Muscle layer of colon (tissue), 2 donors: ENCODE measurements around the gene TMEM170A.
"Not testable (repeated sequence)": the region's sequence is repeated elsewhere in the genome, so short reads cannot be mapped to it uniquely, and the experiment has no call there.

Source experiments
- H3K27ac ChIP-seq: one replicate; pipeline ENCODE4 v1.7.0; 2013; ENCODE audit warnings: low read depth, mild to moderate bottlenecking, low read length, moderate library complexity
- H3K27me3 ChIP-seq, 2 donors: one replicate each; pipeline ENCODE4 v1.7.0; 2013; ENCODE audit warnings: low read length in 2 of 2, mild to moderate bottlenecking in 2 of 2; ENCODE audit not compliant: insufficient read depth in 2 of 2, control insufficient read depth in 1 of 2
- H3K36me3 ChIP-seq: one replicate; pipeline ENCODE4 v1.7.0; 2013; ENCODE audit warnings: mild to moderate bottlenecking, low read length; ENCODE audit not compliant: insufficient read depth
- H3K4me1 ChIP-seq: one replicate; pipeline ENCODE4 v1.7.0; 2013; ENCODE audit warnings: mild to moderate bottlenecking, low read length; ENCODE audit not compliant: insufficient read depth
- H3K4me3 ChIP-seq, 2 donors: one replicate each; pipeline ENCODE4 v1.7.0; 2013; ENCODE audit warnings: low read length in 2 of 2, low read depth in 1 of 2, mild to moderate bottlenecking in 1 of 2, moderate library complexity in 1 of 2
- H3K9ac ChIP-seq: one replicate; pipeline ENCODE4 v1.7.0; 2013; ENCODE audit warnings: low read length
- H3K9me3 ChIP-seq: one replicate; pipeline ENCODE4 v1.7.0; 2013; ENCODE audit warnings: mild to moderate bottlenecking, low read length
- donor health status: abdominal sarcoma.
- donor health status: Adenocarcinoma of cecum.

The TMEM170A gene

DNA sequence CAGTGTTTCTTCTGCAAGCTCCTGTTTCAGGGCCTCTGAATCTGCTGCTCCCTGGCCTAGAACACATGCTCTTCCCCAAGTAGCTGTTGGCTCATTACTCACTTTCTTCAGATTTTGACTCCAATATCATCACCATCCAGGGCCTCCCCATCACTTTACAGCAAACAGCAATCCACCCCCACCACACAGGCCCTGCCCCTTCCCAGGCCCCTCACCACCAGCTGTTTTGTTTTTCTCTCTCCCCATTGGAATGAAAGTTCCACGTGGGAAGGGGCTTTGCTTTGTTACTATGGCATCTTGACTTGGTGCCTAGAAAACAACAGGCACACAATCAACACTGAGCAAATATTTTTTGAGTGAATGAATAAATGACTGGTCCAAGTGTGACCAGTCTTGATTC is 4.0 kb downstream of the TMEM170A start:
- Histone ChIP-seq H3K27me3 (no peaks in the 10 kb centered on the region), H3K9me3 (no peaks in the 10 kb centered on the region), H3K9ac (no peak overlapping the region), H3K4me3 (no peak overlapping the region), H3K4me1 (peaks cover 5% of the 10 kb centered on the region), H3K27ac (no peak overlapping the region), H3K36me3 (no peaks in the 10 kb centered on the region)

DNA sequence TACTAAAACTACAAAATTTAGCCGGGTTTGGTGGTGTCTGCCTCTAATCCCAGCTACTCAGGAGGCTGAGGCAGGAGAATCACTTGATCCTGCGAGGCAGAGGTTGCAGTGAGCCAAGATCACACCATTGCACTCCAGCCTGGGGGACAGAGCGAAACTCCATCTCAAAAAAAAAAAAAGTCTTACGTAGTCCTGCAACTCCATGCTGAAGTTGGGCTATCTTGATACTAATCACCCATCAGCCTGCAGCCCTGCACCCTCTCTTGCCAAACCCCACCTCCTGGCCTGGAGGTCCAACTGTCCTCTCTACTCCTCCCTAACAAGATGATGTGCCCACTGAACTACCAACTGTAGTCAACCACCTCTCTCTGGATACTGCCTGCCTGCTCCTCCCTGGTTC is 4.8 kb downstream of the TMEM170A start:
- no peaks in the 10 kb centered on the region for H3K9me3 ChIP-seq
- H3K27me3 ChIP-seq, result no peaks in the 10 kb centered on the region
- no peak overlapping the region for H3K9ac ChIP-seq
- H3K4me3 ChIP-seq, result no peak overlapping the region
- H3K4me1 ChIP-seq, result peaks cover 5% of the 10 kb centered on the region
- H3K36me3 ChIP-seq, result no peaks in the 10 kb centered on the region
- H3K27ac ChIP-seq, result no peak overlapping the region

DNA sequence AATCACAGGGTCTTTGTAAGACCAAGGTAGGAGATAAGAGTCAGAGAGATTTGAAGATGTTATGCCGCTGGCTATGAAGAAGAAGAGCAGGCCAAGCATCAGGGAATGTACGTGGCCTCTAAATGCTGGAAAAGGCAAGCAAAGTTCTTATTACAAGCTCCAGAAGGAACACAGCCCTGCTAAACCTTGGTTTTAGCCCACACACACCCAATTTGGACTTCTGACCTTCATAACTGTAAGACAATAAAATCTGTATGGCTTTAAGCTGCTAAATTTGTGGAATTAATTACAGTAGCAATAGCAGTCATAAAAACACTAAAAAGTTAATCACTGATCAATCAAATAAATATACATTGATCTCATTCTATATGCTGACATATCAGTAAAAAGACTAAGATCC is 6.0 kb downstream of the TMEM170A start:
- no peak overlapping the region for H3K9ac ChIP-seq
- H3K27ac ChIP-seq, result no peak overlapping the region
- H3K9me3 ChIP-seq, result no peaks in the 10 kb centered on the region
- peaks cover 5% of the 10 kb centered on the region for H3K4me1 ChIP-seq
- H3K4me3 ChIP-seq, result no peak overlapping the region
- H3K36me3 ChIP-seq, result no peaks in the 10 kb centered on the region
- no peaks in the 10 kb centered on the region for H3K27me3 ChIP-seq

DNA sequence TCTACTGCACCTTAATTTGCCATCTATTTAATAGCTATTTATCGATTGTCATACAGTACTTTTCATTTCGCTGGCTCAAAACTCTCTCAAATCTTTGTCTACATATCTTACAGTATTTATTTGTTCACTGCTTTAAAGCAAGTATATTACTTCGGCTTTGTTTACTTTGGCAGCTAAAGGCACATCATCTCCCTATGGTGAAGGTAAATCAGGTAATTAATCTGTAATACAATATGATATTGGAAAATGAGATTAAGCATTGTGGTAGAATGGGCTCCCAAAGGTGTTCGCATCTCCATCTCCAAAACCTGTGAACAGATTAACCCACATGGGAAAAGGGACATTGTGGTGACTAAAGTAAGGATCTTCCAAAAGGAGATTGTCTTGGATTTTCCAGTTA is 6.5 kb downstream of the TMEM170A start:
- Histone ChIP-seq H3K27me3 (no peaks in the 10 kb centered on the region), H3K36me3 (no peaks in the 10 kb centered on the region), H3K4me3 (no peak overlapping the region), H3K9ac (no peak overlapping the region), H3K9me3 (no peaks in the 10 kb centered on the region), H3K4me1 (peaks cover 5% of the 10 kb centered on the region), H3K27ac (no peak overlapping the region)

DNA sequence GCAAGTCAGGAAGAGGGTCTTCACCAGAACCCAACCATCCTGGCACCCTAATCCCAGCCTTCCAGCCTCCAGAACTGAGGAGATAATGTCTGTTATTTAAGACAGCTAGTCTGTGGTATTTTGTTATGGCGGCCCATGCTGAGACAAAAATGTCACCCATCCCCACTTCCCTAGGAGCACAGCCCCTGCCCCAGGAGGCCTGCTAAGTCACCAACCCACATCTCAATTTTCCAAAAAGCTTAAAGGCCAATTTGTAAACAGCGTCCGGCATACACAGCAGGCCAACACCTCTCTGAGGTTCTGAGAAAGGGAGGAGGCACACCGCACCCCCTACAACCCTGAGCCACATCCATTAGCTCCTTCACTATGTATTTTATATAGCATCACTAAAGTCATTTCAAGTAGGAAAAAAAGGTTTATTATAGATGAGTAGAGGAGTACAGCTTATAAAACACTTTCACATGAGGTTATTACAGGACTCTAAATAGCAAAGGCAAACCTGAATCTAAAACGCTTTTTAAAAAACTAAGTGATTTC is 6.9 kb downstream of the TMEM170A start:
- Histone ChIP-seq H3K9me3 (no peaks in the 10 kb centered on the region), H3K4me3 (no peak overlapping the region), H3K36me3 (no peaks in the 10 kb centered on the region), H3K27me3 (no peaks in the 10 kb centered on the region), H3K4me1 (peaks cover 5% of the 10 kb centered on the region), H3K9ac (no peak overlapping the region), H3K27ac (no peak overlapping the region)

DNA sequence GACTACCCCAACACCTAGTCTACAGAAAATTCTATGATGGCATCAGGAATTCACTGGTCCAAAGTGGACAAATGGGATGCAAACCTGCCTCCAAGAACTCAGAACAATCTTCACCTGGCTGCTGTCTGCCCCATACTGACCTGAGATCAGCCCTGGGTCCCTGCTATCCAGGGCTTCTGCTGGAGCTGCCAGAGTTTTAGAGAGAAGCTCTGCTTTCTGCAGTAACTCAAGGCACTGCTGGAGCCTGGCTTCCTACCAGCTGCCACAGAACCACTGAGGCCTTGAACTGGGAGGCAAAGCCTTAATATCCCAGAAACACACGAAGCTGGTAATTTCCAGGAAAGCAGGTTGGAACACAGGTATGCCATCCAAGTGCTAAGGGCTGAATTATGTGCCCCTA is 7.5 kb downstream of the TMEM170A start:
- peaks cover 5% of the 10 kb centered on the region for H3K4me1 ChIP-seq
- no peaks in the 10 kb centered on the region for H3K9me3 ChIP-seq
- H3K9ac ChIP-seq, result no peak overlapping the region
- H3K36me3 ChIP-seq, result no peaks in the 10 kb centered on the region
- no peak overlapping the region for H3K4me3 ChIP-seq
- no peaks in the 10 kb centered on the region for H3K27me3 ChIP-seq
- no peak overlapping the region for H3K27ac ChIP-seq

DNA sequence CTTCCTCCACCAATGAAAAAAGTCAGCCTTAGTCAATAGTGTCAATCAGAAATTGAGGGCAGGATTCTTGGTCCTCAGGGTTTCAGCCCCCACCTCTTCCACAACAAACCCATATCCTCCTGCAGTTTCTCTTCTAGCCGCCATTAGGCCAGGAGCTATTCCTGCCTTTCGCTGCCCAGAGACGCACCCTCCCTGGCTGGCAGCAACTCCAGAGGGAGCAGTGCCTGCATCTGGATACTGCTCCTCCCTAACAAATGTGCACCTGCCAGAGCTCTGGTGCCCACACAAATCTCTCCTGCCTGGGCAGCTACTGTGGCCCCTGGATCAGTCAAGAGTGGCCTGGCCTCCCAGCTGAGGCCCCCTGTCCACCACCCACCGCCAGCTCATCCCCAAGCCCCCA is 8.0 kb downstream of the TMEM170A start:
- H3K4me3 ChIP-seq, H3K9ac ChIP-seq, H3K27me3 ChIP-seq, H3K36me3 ChIP-seq, H3K9me3 ChIP-seq, H3K4me1 ChIP-seq, H3K27ac ChIP-seq: not testable (repeated sequence)

DNA sequence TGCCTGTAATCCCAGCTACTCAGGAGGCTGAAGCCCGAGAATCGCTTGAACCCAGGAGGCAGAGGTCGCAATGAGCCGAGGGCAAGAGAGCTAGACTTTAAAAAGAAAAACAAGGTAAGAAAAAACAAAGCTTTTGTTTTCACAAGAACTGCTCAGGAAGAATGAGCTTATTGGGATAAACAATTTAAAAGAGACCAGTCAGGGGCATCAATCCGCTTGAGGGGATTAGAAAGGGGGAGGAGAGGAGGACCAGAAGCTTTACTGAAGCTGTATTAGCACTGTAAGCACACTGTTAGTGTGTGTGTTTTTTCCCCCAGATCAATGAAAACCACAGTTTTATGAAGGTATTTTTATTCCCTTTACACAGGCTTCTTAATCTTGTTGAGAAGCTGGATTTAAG is 8.8 kb downstream of the TMEM170A start:
- Histone ChIP-seq H3K9ac (no peak overlapping the region), H3K9me3 (no peaks in the 10 kb centered on the region), H3K36me3 (peaks cover 5% of the 10 kb centered on the region), H3K27ac (no peak overlapping the region), H3K4me1 (no peaks in the 10 kb centered on the region), H3K4me3 (no peak overlapping the region), H3K27me3 (no peaks in the 10 kb centered on the region)

DNA sequence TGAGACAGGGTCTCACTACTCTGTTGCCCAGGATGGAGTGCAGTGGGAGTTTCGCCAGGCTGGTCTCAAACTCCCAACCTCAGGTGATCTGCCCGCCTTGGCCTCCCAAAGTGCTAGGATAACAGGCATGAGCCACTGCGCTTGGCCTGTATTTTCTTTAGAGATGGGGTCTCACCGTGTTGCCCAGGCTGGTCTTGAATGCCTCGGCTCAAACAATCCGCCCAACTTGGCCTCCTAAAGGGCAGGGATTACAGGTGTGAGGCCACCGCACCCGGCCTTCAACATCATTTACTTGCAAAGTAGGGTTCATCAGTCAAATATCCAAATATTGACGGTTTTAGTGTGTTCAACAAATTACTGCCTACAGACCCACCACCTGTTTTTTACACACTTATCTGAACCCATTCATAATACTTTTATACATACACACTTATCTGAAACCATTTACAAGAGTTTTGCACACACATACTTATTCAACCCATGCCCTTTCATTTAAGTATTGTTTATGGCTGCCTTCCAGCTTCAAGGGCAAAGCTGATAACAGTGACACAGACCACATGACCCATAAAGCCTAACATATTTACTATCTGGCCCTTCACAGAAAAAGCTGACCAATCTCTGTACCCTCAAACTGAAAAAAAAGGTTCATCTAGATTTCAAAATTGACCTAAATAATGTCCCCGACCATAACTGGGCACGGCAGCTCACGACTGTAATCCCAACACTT is 11.9 kb downstream of the TMEM170A start:
- H3K27ac ChIP-seq, result no peak overlapping the region
- H3K4me3 ChIP-seq, result no peak overlapping the region
- H3K9me3 ChIP-seq, result no peaks in the 10 kb centered on the region
- no peaks in the 10 kb centered on the region for H3K27me3 ChIP-seq
- no peaks in the 10 kb centered on the region for H3K4me1 ChIP-seq
- H3K9ac ChIP-seq, result no peak overlapping the region
- H3K36me3 ChIP-seq, result peaks cover 8% of the 10 kb centered on the region

DNA sequence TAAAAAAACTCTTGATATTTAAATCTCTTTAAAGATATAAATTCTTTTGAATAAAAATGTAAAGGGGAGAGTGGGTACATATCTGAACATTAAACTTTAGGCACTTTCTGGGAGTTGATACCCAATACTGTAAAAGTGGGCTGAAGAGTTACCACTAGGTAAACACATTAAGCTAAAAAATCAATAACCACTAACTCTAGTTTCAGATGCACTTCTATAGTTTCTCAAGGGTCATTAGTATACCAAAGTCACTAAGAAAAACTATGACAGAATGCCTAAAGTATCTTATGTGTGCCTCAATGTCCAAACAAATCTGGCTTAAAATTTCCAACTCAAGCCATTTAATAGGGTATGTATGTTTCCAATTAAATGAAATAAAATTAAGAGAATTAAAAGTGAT is 18.1 kb downstream of the TMEM170A start:
- H3K27me3 ChIP-seq, result no peaks in the 10 kb centered on the region
- H3K36me3 ChIP-seq, result peaks cover 8% of the 10 kb centered on the region
- H3K4me3 ChIP-seq, result no peak overlapping the region
- no peak overlapping the region for H3K27ac ChIP-seq
- H3K9me3 ChIP-seq, result no peaks in the 10 kb centered on the region
- no peaks in the 10 kb centered on the region for H3K4me1 ChIP-seq
- no peak overlapping the region for H3K9ac ChIP-seq

DNA sequence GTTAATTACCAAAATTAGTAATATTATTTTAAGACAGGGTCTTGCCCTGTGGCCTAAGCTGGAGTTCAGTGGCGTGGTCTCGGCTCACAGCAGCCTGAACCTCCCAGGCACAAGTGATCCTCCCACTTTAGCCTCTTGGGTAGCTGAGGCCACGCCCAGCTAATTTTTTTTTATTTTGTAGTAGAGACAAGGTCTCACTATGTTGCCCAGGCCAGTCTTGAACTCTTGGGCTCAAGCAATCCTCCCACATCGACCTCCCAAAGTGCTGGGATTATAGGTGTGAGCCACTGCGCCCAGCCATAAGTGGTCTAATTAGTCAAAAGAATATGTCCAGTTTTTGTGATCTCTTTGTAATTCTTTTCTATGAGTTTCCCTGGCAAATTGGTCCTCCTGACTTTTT is 19.2 kb downstream of the TMEM170A start:
- no peaks in the 10 kb centered on the region for H3K4me1 ChIP-seq
- no peak overlapping the region for H3K4me3 ChIP-seq
- H3K9me3 ChIP-seq, result no peaks in the 10 kb centered on the region
- no peak overlapping the region for H3K27ac ChIP-seq
- no peaks in the 10 kb centered on the region for H3K36me3 ChIP-seq
- no peaks in the 10 kb centered on the region for H3K27me3 ChIP-seq
- H3K9ac ChIP-seq, result no peak overlapping the region

DNA sequence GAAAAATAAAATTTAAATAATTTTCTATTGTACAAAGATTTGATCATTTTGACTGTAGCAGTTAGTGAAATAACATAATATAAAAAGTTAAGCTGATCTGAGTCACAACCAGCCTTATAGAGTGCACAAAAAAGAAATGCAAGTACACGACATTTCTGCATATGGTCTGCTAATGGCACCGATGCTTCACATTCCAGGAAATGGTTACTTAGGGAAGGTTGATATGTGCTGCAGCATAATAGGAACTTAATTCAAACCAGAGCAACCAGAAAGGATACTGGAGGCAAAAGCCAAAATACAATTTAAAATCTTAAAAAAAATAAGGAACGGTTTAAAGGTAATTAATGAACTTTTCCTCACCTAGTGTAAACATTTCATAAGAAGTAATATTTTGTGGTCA is 21.2 kb downstream of the TMEM170A start:
- Histone ChIP-seq H3K9ac (no peak overlapping the region), H3K27ac (no peak overlapping the region), H3K9me3 (no peaks in the 10 kb centered on the region)

More for the DNA sequence above, 21.2 kb downstream of the TMEM170A start:
- no peaks in the 10 kb centered on the region for H3K27me3 ChIP-seq
- no peak overlapping the region for H3K4me3 ChIP-seq
- H3K36me3 ChIP-seq, result no peaks in the 10 kb centered on the region
- H3K4me1 ChIP-seq, result no peaks in the 10 kb centered on the region
